HG02798 (cell line): ENCODE measurements around the gene AFAP1.

Experiments used
- ATAC-seq: cut with Tn5 transposase; IDR thresholded peaks from one replicate; pipeline ENCODE4 v1.9.1; 2021; ENCODE audit warnings: mild to moderate bottlenecking; ENCODE audit not compliant: unreplicated experiment, poor library complexity

AFAP1 gene

DNA sequence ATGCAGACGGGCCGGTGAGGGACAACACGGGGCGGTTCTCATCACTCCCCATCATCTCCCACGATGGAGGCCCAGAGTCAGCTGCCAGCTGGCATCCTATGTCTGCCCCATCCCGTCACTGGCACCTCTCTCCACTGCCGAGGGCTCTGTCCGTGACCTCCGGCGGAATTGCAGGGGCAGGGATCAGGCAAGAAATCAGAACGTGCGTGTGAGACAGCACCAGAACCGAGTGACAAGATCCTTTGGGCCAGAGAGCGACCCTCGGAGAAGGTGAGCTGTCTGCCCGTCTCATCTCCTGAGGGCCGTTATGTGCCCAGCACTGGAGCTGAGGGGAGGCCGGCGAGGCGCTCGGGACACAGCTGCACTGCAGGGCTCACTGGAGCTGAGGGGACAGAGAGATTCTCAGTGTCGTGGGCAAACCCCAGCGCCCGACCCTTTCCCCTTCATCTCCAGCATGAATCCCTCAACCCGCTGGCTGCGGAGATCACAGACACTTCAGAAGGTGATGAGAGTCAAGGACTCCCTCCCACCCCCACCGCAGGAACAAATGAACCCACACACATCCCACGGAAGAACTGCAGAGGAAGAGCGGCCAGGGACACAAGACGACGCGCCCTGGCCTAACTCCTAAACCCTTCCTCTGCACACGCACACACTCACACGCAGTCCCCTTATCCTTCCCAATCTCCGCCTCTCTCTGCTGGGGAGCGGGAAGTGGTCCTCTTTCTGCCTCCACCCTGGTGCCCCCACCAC is 128.7 kb downstream of the AFAP1 start:
- no peak for ATAC-seq

DNA sequence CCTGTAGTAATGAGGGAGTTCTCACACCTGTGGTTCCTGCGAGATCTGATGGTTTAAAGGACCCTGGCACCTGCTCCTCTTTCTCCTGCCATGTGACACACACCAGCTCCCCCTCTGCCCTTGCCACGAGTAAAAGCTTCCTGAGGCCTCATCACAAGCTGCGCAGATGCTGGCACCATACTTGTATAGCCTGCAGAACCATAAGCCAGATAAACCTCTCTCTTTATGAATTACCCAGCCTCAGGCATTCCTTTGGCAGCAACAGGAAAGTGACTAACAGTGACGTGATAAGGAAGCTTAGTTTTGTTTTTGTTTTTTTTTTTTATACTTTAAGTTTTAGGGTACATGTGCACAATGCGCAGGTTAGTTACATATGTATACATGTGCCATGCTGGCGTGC is 130.9 kb downstream of the AFAP1 start:
- no peak for ATAC-seq

DNA sequence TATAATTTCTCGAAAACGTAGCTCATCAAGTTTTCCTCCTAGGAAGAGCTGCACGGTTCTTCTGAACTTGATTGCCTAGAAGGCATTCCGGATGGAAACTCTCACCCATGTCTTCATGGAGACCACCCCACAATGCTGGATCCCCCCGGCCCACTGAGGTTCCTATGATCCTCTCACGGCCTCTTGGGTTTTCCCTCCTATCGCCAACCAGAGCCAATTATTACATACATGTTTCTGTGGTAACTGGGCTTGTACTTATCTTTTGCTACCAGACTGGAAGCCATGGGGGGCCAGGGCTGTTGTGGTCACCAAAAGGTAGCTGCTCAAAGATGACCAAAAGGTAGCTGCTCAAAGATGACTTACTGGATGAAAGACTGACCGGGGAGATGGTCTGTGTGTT is 131.5 kb downstream of the AFAP1 start:
- no peak for ATAC-seq

DNA sequence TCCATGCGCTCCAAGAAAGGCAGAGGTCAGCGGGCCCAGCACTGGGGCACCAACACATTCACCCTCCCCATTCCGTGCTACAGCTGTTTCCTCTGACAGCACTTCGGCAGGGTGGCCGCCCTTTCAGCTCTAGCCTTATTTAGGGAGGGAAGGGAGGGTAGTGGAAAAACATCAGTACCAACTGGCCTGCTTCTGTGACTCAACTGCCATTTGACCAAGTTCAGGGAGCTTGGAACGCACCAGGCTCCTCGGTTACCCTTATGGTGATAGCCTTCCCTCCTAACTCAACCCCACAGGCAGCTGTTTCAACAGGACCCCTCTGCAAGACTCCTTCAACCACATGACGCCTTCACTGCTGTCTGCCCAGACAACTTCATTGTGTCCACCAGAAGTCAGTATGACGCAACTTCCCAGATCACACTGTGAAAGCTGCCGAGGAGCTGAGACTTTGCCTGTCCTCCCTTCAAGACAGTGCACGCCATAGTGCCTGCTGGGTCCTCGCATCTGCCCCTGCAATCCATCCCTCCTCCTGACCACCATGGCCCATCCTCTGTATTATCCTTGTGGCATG is 132.2 kb downstream of the AFAP1 start:
- no peak for ATAC-seq

DNA sequence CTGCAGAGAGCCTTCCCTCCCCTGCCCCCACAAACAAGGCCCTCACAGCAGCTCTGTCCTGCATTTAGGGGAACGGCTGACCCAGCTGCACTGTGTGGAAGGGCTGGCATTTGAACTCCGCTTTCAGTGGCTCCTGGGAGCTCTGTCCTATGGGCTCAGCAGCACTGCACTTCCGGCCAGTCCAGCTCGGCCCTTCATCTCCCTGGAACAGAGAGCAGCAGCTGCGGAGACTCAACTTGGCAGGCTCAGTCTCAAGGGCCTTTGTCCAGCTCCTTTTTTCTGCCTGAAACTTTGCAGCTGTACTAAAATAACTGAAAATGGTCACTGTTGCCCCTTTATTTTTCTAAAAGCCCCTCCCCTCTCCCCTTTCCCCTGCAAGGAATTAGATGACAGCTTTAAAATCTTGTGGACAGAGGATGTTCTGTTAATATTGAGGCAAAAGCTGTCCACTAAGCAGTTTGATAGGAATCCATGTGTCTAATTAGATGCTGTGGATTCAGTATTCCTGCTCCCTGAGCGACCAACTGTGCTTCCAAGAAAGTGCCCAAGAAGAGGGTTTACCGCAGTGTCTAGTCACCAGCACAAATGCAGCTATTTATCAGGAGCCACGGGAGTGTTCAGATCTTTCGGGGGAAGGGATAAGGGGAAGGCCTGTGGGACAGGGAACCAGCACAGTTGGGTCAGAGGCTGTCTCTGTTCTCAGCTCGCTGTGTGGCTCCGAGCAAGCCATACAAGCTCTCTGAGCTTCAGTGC is 133.1 kb downstream of the AFAP1 start:
- no peak for ATAC-seq

DNA sequence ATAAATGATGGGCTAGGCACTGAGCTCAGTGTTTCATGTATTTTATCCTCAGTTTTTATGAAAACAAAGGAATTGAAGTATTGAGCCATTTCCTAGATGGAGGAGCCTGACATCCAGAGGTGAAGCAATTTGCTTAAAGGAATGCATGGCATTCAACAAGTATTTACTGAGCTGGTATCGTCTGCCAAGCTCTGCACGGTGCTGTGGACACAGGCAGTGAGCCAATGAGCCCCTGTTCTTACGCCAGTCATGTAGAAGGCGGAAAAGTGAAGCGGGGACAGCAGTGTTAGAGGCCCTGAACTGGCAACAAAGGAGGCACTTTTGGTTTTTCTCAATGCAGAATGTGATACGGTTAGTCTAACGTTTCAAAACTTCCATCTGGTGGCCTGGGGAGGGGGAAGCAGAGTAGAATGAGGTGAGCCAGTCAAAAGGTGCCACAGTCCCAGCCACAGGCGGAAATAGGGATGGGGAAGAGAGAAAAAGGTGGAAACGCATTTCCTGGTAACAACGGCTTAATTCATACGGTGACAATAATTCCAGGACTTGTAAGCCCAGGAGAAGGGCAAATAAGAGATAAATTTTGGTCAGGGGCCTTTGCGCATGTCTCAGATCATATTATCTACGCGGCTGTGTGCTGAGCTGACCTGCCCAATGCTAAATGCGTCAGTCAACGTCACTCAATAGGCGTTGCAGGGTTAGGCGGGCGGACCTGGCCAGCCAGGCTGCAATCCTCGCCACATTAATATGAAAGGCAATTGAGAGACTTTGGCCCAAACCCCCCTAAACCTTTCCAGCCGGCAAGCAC is 133.9 kb downstream of the AFAP1 start:
- no peak for ATAC-seq

DNA sequence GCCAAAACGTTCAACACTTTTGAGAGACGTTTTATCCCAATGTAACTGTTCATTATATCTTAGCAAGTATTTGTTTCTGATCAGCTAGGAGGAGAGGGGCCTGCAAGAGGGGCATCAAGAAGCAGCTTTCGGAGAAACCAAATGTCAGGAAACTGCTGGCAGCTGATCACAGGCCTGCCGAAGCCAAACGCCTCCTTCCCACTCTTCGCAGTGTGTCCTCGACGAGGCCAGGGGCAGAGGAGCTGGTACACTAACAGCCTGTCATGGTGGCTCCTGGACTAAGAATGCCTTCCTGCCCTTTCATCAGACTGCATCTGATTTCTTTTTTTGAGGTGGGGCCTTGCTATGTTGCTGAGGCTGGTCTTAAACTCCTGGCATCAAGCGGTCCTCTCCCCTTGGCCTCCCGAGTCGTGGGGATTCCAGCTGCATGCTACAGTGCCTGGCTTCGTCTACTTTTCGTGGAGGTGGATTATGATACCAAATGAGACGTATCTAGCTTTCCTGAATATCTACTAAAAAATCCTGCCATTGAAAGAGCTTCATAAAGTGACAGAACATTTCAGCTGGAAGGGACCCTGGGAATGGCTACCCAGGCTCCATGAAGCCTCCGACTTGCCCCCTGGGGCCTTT is 134.8 kb downstream of the AFAP1 start:
- ATAC-seq, result no peak

DNA sequence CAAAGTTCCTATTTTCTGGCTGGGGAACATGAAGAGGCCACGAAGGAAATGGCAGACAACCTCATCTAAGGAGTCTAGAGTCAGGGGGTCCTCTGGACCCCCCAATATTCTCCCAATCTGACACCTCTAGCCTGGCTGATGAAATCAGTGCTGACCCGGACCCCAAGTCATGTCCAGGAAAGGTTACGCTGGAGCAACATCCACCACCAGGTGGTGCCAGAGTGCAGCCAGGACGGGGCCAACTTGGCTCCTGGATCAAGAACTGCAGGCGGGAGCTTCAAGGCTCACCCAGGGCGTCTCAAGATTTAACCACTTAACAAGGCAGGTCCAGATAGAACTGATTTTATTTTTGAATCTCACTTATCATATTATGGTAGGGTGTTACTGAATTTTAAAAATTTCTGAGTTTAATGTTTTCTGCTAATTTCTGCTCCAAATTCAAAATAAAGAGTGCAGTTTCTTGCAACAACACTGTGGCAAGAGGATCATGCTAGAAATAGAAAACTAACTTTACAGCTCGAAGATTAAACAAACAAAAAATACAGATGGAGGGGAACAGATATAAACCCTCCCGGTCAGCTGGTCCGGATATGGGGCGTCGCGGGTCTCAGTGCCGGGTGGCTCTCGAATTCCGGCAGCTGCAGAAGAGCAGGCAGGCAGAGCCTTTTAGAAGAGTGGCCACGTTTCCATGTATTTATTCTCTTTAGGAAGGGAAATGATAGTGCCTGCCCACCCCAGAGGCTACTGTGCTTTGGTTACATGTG is 135.5 kb downstream of the AFAP1 start:
- peak; percentile 65 for ATAC-seq

DNA sequence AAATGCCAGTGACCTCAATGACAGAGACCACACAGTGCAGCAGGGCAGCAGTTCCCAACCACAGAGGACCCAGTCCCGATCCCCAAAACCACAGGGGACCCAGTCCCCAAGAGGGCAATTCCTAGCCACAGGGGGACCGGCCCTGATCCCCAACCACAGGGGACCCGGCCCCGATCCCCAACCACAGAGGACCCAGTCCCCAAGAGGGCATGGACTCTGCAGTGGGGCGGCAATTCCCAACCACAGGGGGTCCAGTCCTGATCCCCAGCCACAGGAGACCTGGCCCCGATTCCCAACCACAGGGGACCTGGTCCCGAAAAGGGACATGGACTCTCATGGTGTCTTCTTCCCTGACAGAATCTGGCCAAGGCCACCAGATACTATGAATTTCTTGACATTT is 136.3 kb downstream of the AFAP1 start:
- ATAC-seq, result no peak

DNA sequence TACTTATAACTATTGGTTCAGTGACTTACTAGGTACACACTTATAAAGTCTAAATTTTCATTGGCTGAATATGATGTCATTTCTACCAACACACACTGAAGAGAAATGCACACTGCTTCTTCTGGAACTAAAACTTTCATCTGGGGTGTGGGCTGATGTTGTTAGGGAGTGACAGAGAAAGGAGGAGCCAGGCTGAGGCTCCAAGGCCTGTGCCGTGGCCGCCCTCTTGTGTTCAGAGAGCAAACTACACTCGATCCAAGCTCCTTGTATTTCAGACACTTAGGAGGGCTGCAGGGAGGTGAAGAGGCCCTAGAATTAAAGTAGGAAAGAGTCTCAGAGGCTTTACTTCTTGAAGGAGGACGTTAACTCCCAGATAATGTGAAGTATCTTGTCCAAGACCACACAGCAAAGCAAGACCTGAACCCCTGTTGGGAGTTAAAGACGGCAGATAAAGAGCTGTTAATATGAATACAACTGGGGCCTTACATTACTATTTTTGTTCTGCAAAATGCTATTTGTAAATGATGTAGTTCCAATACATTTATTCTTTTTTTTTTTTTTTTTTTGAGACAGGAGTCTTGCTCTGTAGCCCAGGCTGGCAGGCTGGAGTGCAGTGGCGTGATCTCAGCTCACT is 137.5 kb downstream of the AFAP1 start:
- ATAC-seq, result peak; percentile 85

DNA sequence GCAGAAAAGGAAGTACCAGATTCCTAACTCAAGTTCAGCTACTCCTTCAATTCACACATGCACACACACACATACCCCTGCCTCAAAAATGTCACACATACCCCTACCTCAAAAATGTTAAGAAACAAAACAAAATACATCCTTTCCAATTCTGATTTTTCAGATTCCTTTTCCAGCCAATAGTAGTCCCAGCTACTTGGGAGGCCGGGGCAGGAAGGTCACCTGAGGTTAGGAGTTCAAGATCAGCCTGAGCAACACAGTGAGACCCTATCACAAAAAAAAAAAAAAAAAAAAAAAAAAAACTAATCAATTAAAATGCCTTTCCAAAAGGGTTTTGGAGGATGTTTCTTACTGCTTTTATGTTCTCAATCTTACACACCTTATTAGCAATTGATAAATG is 138.0 kb downstream of the AFAP1 start:
- no peak for ATAC-seq

DNA sequence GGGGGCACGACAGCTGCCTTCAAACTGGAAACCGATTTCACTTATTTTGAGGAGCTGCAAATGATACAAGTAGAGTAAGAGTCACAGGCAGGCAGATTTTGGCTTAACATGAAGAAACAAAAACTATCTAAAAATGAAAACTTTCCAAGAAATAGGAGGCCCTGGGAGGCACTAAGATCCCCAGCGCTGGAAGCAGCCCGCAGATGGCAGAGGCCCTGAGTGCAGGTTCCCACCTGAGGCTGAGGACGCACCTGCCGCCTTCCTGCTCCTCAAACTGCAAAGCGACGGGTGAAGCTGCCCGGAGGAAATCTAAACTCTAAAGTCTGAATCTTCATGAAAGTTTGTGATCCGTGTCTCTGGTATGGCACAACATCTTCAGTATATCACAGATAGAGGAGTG is 138.7 kb downstream of the AFAP1 start:
- no peak for ATAC-seq

DNA sequence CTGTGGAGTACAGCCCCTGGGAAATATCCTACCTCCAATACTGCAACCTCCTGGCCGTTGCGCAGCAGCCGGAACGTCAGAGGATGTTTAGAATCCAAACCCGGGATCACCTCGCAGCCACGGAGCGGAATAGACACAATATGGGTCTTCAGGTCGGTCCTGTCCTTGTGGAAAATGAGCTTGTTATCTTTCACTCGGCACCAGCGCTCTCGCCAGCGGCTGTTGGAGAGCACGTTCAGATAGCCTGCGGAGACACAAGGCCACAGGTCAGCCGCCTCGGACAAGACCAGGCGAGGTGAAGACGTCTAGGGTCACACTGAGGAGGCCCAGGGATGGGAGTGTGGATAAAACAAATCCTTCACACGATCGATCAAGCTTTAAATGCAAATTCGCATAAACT is 139.3 kb downstream of the AFAP1 start:
- no peak for ATAC-seq

DNA sequence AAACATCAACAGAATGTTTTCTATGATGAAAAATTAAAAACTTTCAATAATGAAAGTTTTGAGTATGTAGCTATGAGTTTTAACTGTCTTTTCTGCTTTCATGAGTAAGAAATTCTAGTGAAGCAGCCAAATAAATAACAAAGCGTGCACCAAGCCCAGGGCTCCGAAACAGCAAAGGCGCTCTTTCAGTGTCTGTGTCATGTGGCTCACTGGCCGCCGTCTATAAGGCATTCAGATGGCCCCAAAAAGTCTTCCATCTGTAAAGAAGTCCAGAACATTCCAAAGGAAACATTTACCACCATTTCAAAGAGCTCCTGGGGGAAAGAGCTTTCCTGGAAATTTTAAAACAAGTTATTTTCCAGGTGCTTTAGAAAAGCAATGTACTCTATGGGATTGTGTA is 139.9 kb downstream of the AFAP1 start:
- no peak for ATAC-seq

DNA sequence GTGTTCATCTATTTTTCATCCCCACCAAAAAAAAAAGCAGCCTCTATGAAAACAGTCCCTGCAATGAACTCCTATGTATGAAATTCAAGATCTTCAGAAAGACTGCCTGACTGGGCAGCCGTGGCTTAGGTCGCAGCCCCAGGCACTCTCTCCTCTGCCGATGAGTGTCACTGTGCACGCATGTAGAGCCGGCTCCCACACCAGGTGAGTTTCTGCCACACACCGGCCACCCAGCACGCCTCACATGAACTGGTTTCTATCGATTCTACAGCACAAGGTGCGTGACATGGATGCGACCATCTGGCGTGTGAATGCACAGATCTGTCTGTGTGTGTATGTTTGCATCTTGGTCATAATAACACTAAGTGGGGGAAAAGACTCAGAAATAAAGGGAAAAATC is 140.4 kb downstream of the AFAP1 start:
- ATAC-seq, result no peak

DNA sequence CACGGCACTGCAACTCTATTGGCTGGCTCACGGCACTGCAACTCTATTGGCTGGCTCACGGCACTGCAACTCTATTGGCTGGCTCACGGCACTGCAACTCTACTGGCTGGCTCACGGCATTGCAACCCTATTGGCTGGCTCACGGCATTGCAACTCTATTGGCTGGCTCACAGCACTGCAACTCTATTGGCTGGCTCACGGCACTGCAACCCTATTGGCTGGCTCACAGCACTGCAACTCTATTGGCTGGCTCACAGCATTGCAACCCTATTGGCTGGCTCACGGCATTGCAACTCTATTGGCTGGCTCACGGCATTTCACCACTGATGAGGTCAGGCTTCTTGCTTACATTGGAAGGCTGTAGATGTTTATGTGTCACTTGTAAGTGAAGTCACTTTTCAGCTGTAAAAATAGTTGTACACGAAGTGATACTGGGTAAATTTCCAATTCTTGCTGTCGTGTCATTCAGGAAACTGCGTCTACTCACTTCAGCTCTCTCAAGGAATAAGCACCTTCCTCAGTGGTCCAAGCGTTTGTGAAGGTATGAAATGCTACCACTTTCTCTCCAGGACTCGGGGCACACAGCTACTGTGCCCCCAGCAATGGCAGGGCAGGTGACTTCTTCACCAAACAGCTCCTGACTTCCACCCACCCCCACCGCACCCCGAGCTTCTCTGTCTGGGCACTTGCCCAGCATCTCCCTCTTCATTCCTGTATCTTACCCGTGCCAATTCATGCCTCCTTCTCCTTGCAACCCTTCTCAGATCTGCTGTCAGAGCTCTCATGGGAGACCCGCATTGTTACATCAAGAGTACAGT is 141.3 kb downstream of the AFAP1 start:
- ATAC-seq, result no peak

DNA sequence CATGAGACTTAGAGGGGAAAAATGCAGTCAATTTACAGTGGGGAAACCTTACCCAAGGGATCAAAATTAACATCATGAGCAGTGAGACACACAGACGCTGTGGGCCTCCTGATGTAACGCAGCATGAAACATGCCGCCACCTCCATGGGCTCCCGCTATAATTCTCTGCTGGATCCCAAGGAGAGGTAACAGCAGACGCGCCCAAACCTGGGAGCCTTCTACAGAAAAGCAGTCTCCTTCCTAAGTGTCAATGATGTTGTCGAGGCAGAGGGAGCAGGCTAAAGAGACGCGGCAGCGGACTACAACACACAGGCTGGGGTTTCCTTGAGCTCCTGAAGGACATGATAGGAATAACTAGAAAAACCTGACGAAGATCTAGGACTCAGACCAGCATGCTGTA is 142.3 kb downstream of the AFAP1 start:
- ATAC-seq, result no peak

DNA sequence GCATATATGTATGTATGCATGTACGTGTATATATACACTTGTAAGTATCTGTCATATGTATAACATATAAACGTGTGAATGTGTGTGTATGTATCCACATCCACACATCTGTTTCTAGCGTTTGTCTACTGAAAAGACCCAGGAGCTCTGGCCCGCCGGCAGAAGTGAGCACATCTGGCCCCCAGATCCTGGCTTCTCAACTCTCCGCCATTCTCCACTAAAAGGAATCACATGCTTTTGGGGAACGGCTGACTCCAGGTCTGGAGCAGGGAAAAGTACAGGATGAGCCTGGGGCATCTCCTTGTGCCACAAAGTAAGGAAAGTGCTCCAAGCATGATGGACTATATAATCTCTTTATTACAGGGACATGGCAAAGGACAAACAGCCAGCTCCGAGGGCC is 143.7 kb downstream of the AFAP1 start:
- ATAC-seq, result no peak
